Tibial artery (tissue), 4 donors: ENCODE measurements around the gene POTEI.
"Not testable (repeated sequence)": the region's sequence is repeated elsewhere in the genome, so short reads cannot be mapped to it uniquely, and the experiment has no call there.

Source experiments
- DNase-seq, 2 donors: peaks; one replicate each; pipeline ENCODE4 v3.0.0-alpha.2; 2019
- H3K27ac ChIP-seq, 2 donors: fragments of 200-600 bp; sonication (generic) in 1 of 2; 1 replicate in 1 of 2; 2 replicates in 1 of 2; pipeline ENCODE4 v1.5.1; 2018 to 2019; ENCODE audit warnings: mild to moderate bottlenecking in 1 of 2
- H3K27me3 ChIP-seq, 2 donors: fragments of 200-600 bp; sonication (generic) in 1 of 2; one replicate each; pipeline versions ENCODE4 v1.5.1 to v1.6.0; 2016 to 2019
- H3K36me3 ChIP-seq, 3 donors: fragments of 200-600 bp; sonication (generic) in 2 of 3; one replicate each; pipeline ENCODE4 v1.5.1; 2016 to 2019; ENCODE audit warnings: mild to moderate bottlenecking in 2 of 3
- H3K4me1 ChIP-seq, 4 donors: fragments of 200-600 bp; sonication (generic) in 2 of 4; 1 replicate in 3 of 4; 2 replicates in 1 of 4; pipeline ENCODE4 v1.5.1; 2016 to 2019
- H3K4me3 ChIP-seq, 2 donors: fragments of 200-600 bp; sonication (generic) in 1 of 2; 1 replicate in 1 of 2; 2 replicates in 1 of 2; pipeline ENCODE4 v1.5.1; 2018 to 2019; ENCODE audit warnings: mild to moderate bottlenecking in 2 of 2
- H3K9me3 ChIP-seq, 3 donors: fragments of 200-600 bp; sonication (generic) in 1 of 3; one replicate each; pipeline ENCODE4 v1.5.1; 2016 to 2019
- intact Hi-C: fragments of 100-400 bp; cut with DNase I; formaldehyde crosslinking; loops from one replicate; pipeline ENCODE4 v1.15.0; 2023; ENCODE audit warnings: low total_unique reads
- TF ChIP-seq, protein P1 (sequence below), 2 experiments: fragments of 200-600 bp in 1 of 2; fragments of 450-650 bp in 1 of 2; IDR thresholded peaks; one replicate each; pipeline ENCODE4 v1.5.1; 2017 to 2019; ENCODE audit warnings: antibody characterized with exemption in 2 of 2, mild to moderate bottlenecking in 1 of 2, moderate library complexity in 1 of 2

Gene POTEI

DNA sequence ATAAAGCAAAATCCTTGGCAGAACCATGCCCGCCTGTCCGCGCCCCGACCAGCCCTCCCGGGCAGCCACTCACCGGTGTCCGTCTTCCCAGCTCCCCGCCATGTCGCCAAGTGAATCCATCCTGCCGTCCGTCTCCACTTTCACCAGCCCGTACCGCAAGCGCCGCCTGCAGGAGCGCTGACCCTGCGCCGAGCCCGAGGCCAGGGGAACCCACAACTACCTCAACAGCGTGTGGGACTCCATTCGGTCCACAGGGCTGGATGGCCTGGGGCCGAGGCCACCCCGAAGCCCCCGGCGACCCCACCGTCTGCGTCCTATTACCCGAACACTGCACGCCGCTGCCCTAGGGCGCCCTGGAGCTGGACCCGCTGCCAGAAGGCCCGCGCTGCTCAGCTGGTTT, 81.5 kb downstream of the POTEI start:
- H3K27me3 ChIP-seq, H3K4me1 ChIP-seq, H3K36me3 ChIP-seq, intact Hi-C loops, H3K9me3 ChIP-seq: not testable (repeated sequence)
- TF ChIP-seq, protein P1, sequence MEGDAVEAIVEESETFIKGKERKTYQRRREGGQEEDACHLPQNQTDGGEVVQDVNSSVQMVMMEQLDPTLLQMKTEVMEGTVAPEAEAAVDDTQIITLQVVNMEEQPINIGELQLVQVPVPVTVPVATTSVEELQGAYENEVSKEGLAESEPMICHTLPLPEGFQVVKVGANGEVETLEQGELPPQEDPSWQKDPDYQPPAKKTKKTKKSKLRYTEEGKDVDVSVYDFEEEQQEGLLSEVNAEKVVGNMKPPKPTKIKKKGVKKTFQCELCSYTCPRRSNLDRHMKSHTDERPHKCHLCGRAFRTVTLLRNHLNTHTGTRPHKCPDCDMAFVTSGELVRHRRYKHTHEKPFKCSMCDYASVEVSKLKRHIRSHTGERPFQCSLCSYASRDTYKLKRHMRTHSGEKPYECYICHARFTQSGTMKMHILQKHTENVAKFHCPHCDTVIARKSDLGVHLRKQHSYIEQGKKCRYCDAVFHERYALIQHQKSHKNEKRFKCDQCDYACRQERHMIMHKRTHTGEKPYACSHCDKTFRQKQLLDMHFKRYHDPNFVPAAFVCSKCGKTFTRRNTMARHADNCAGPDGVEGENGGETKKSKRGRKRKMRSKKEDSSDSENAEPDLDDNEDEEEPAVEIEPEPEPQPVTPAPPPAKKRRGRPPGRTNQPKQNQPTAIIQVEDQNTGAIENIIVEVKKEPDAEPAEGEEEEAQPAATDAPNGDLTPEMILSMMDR (IDR thresholded peaks at IDR 0.05) = peak in 1 of 2 experiments; percentile 28
- peak; percentile 55 to 78 for DNase-seq
- peak overlapping the region; percentile 49 to 52 for H3K4me3 ChIP-seq
- H3K27ac ChIP-seq = peak overlapping the region in 1 of 2 donors; percentile 47

DNA sequence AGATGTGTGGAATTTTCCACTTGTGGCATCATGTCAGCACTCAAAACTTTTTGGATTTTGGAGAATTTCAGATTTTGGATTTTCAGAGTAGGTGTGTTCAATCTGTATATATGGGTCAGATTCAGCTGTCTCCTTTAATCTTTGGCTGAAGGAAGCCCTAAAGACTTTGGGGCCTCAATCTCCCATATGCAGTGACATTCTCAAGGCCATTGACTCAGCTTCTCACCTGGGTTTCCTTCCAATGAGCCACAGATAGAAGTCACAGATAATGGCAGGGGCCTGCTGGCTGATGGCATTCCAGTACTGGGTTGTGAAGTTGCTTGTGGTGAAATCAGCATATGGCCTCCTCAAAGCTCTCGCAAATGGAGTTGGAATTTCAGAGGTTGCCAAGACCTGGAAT, 90.3 kb downstream of the POTEI start:
- DNase-seq, intact Hi-C loops: not testable (repeated sequence)

DNA sequence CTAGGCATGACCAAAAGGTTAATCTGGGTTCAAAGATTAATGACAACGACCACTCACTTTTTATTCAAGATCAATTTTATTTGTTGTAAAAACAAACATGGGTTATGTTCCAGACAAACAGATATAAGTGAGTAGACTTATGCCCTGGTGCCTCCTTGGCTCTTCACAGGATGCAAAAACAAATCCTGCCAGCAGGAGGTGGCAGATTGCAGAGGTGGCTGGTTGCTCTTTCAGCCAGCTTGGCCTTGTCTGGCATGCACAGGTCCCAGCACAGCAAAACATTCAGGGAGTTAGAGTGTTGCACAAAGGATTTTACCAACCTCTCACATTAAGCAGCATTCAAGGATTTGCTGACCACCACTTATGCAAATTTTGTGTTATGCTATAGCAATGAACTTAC, 92.4 kb downstream of the POTEI start:
- H3K9me3 ChIP-seq, H3K36me3 ChIP-seq, intact Hi-C loops, H3K4me3 ChIP-seq, H3K4me1 ChIP-seq, DNase-seq, H3K27ac ChIP-seq, H3K27me3 ChIP-seq: not testable (repeated sequence)

More for the DNA sequence above, 90.3 kb downstream of the POTEI start:
- H3K9me3 ChIP-seq, H3K4me1 ChIP-seq, H3K27ac ChIP-seq, H3K27me3 ChIP-seq, H3K4me3 ChIP-seq, H3K36me3 ChIP-seq: not testable (repeated sequence)
